Tibial nerve (tissue), 4 donors: ENCODE results near the gene SLC27A3. TPM values are rescaled to one million over a fixed set of nuclear protein-coding genes. Genes with fewer than 3 reads are reported as not detected.

Experiments
- DNase-seq, 2 donors: peaks; one replicate each; pipeline ENCODE4 v3.0.0-alpha.2; 2019; ENCODE audit warnings: low spot score in 2 of 2
- H3K27ac ChIP-seq, 4 donors: fragments of 200-600 bp; sonication (generic) in 3 of 4; one replicate each; pipeline ENCODE4 v1.5.1; 2017 to 2019; ENCODE audit warnings: mild to moderate bottlenecking in 1 of 4
- H3K27me3 ChIP-seq, 2 donors: fragments of 200-600 bp; sonication (generic) in 1 of 2; one replicate each; pipeline versions ENCODE4 v1.5.1 to v1.6.0; 2017 to 2019
- H3K36me3 ChIP-seq, 3 donors: fragments of 200-600 bp; sonication (generic); one replicate each; pipeline ENCODE4 v1.5.1; 2018 to 2019
- H3K4me1 ChIP-seq, 4 donors: fragments of 200-600 bp; sonication (generic) in 3 of 4; one replicate each; pipeline ENCODE4 v1.5.1; 2017 to 2019
- H3K4me3 ChIP-seq, 4 donors: fragments of 200-600 bp; sonication (generic) in 3 of 4; one replicate each; pipeline ENCODE4 v1.5.1; 2017 to 2019; ENCODE audit warnings: mild to moderate bottlenecking in 1 of 4, moderate library complexity in 1 of 4
- H3K9me3 ChIP-seq, 4 donors: fragments of 200-600 bp; sonication (generic) in 3 of 4; one replicate each; pipeline ENCODE4 v1.5.1; 2017 to 2019
- EP300 ChIP-seq, 2 donors: sonication (generic); formaldehyde crosslinking; IDR thresholded peaks; one replicate each; pipeline ENCODE4 v1.6.1; 2017; ENCODE audit warnings: antibody characterized with exemption in 2 of 2, mild to moderate bottlenecking in 1 of 2
- POLR2A ChIP-seq, 2 donors: fragments of 450-650 bp; IDR thresholded peaks; one replicate each; pipeline ENCODE4 v1.6.1; 2017; ENCODE audit warnings: antibody characterized with exemption in 2 of 2, mild to moderate bottlenecking in 2 of 2, moderate library complexity in 2 of 2
- WGBS, 2 donors: methylation state at CpG; one replicate each; pipeline ENCODE4 v1.1.5; 2018; 5-methylcytosine and 5-hydroxymethylcytosine counted together
- total RNA-seq, 4 donors: library from RNA; depleted of rRNA; stranded (reverse); fragments of >200 nt; gene quantifications; one replicate each; pipeline ENCODE4 v1.1.0, GENCODE V29; 2016
- TF ChIP-seq, protein P1 (sequence below), 5 experiments: fragments of 200-600 bp in 3 of 5; fragments of 450-650 bp in 2 of 5; sonication (generic) in 3 of 5; IDR thresholded peaks; one replicate each; pipeline ENCODE4 v1.5.1; 2016 to 2019; ENCODE audit warnings: antibody characterized with exemption in 5 of 5, mild to moderate bottlenecking in 3 of 5, moderate library complexity in 2 of 5

The SLC27A3 gene
- total RNA-seq, 4 donors from 2014 or later = 38.5 to 89.4 (median 59.2) TPM

GRCh38 chr1:153795934-153796785 is 21.0 kb downstream of the SLC27A3 start:
- H3K36me3 ChIP-seq = peaks cover 0 to 17% (median 0%) of the 10 kb centered on the region in 3 donors
- H3K27me3 ChIP-seq = peaks cover 0 to 15% of the 10 kb centered on the region in 2 donors
- H3K27ac ChIP-seq = no peak overlapping the region
- WGBS, 2 donors = 76 to 89% methylated on average over 5 to 9 of the region's 9 CpGs
- TF ChIP-seq POLR2A (IDR thresholded peaks at IDR 0.05) (no peak), EP300 (IDR thresholded peaks at IDR 0.05) (no peak)
- TF ChIP-seq, protein P1, sequence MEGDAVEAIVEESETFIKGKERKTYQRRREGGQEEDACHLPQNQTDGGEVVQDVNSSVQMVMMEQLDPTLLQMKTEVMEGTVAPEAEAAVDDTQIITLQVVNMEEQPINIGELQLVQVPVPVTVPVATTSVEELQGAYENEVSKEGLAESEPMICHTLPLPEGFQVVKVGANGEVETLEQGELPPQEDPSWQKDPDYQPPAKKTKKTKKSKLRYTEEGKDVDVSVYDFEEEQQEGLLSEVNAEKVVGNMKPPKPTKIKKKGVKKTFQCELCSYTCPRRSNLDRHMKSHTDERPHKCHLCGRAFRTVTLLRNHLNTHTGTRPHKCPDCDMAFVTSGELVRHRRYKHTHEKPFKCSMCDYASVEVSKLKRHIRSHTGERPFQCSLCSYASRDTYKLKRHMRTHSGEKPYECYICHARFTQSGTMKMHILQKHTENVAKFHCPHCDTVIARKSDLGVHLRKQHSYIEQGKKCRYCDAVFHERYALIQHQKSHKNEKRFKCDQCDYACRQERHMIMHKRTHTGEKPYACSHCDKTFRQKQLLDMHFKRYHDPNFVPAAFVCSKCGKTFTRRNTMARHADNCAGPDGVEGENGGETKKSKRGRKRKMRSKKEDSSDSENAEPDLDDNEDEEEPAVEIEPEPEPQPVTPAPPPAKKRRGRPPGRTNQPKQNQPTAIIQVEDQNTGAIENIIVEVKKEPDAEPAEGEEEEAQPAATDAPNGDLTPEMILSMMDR (IDR thresholded peaks at IDR 0.05) = no peak
- H3K4me1 ChIP-seq = peaks cover 0 to 11% (median 0%) of the 10 kb centered on the region in 4 donors
- H3K9me3 ChIP-seq = no peaks in the 10 kb centered on the region
- DNase-seq = no peak
- H3K4me3 ChIP-seq = no peak overlapping the region

- peaks cover 0 to 15% of the 10 kb centered on the region in 2 donors for H3K27me3 ChIP-seq
- H3K36me3 ChIP-seq = peaks cover 0 to 26% (median 0%) of the 10 kb centered on the region in 3 donors
- TF ChIP-seq, protein P1 (IDR thresholded peaks at IDR 0.05) = peak; percentile 83 to 91 (median 89)
- no peak for TF ChIP-seq EP300 (IDR thresholded peaks at IDR 0.05)
- no peak for TF ChIP-seq POLR2A (IDR thresholded peaks at IDR 0.05)
- no peak overlapping the region for H3K27ac ChIP-seq
- whole genome bisulfite sequencing, 2 donors = 61 to 63% methylated on average over 26 of the region's 26 CpGs
- no peak overlapping the region for H3K4me3 ChIP-seq
- peaks cover 0 to 8% (median 0%) of the 10 kb centered on the region in 4 donors for H3K4me1 ChIP-seq
- DNase-seq = peak; percentile 88 to 97
- H3K9me3 ChIP-seq = no peaks in the 10 kb centered on the region
Observed at GRCh38 chr1:153796786-153797659, 21.8 kb downstream of the SLC27A3 start.

GRCh38 chr1:153798468-153798780 is 23.2 kb downstream of the SLC27A3 start:
- peaks cover 0 to 21% (median 0%) of the 10 kb centered on the region in 4 donors for H3K4me1 ChIP-seq
- H3K36me3 ChIP-seq = peaks cover 0 to 31% (median 0%) of the 10 kb centered on the region in 3 donors
- DNase-seq = no peak
- no peak overlapping the region for H3K27ac ChIP-seq
- WGBS, 2 donors = 51 to 52% methylated on average over 3 of the region's 3 CpGs
- no peaks in the 10 kb centered on the region for H3K9me3 ChIP-seq
- peaks cover 0 to 15% of the 10 kb centered on the region in 2 donors for H3K27me3 ChIP-seq
- H3K4me3 ChIP-seq = no peak overlapping the region
- TF ChIP-seq POLR2A (IDR thresholded peaks at IDR 0.05) (no peak), EP300 (IDR thresholded peaks at IDR 0.05) (no peak)
- TF ChIP-seq, protein P1 (IDR thresholded peaks at IDR 0.05) = no peak

DNA sequence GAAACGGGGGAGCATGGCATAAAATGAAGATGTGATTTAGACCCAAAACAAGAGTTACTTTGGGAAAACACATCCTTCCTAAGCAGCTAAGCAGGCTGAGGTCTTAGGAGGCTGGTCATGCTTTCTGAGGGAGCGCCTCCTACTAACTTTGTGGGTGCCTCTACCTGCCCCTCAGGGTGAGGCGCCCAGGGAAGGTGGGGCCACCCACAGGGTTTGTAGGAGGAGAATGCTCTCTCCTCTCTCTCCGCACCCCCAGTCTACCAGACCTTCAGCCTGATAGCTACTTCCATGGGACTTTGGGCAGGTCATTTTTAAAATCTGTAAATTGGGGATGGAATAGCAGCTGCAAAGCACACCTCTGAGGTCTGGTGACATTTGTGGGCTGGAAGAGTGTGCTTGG is 23.8 kb downstream of the SLC27A3 start:
- H3K27ac ChIP-seq = no peak overlapping the region
- H3K4me3 ChIP-seq = no peak overlapping the region
- no peaks in the 10 kb centered on the region for H3K9me3 ChIP-seq
- DNase-seq = no peak
- 78 to 83% methylated on average over 4 of the region's 4 CpGs for WGBS, 2 donors
- H3K27me3 ChIP-seq = peaks cover 0 to 15% of the 10 kb centered on the region in 2 donors
- TF ChIP-seq EP300 (IDR thresholded peaks at IDR 0.05) = no peak
- TF ChIP-seq, protein P1 (IDR thresholded peaks at IDR 0.05) = no peak
- no peak for TF ChIP-seq POLR2A (IDR thresholded peaks at IDR 0.05)
- peaks cover 0 to 31% (median 0%) of the 10 kb centered on the region in 3 donors for H3K36me3 ChIP-seq
- peaks cover 0 to 24% (median 0%) of the 10 kb centered on the region in 4 donors for H3K4me1 ChIP-seq
